K562 (cell line): ENCODE data around the gene BEST2. TPM values are rescaled to one million over a fixed set of nuclear protein-coding genes. Genes with fewer than 3 reads are reported as not detected.
A peak's percentile ranks its signal among the peaks of the same experiment; 100 is the strongest.

Experiments used
- AFF4 ChIP-seq: sonication (generic); formaldehyde crosslinking; IDR thresholded peaks from 2 replicates; pipeline ENCODE4 v1.8.0; 2023; ENCODE audit warnings: mild to moderate bottlenecking, missing genetic modification reagents
- ARID2 ChIP-seq: fragments of 450-650 bp; IDR thresholded peaks from 2 replicates; pipeline ENCODE4 v1.6.1; 2017; ENCODE audit warnings: antibody characterized with exemption, mild to moderate bottlenecking
- FOXP4 ChIP-seq: sonication (generic); formaldehyde crosslinking; IDR thresholded peaks from 2 replicates; pipeline ENCODE4 v1.8.0; 2022; ENCODE audit warnings: mild to moderate bottlenecking, missing genetic modification reagents, borderline replicate concordance
- HDAC1 ChIP-seq, 2 experiments: fragments of 450-650 bp; IDR thresholded peaks; 2 replicates each; pipeline ENCODE4 v1.6.1; 2016 to 2017; ENCODE audit warnings: inconsistent platforms in 1 of 2, mild to moderate bottlenecking in 1 of 2, moderate library complexity in 1 of 2
- HDGF ChIP-seq: fragments of 450-650 bp; IDR thresholded peaks from 2 replicates; pipeline ENCODE4 v1.6.1; 2016
- KAT7 ChIP-seq: sonication (generic); formaldehyde crosslinking; IDR thresholded peaks from 2 replicates; pipeline ENCODE4 v1.8.0; 2022; ENCODE audit warnings: missing genetic modification reagents, mild to moderate bottlenecking, borderline replicate concordance
- KDM2B ChIP-seq: fragments of 250-450 bp; sonication (Bioruptor Pico); IDR thresholded peaks from 2 replicates; pipeline ENCODE4 v1.8.0; 2021; ENCODE audit warnings: mild to moderate bottlenecking, moderate library complexity
- MAZ ChIP-seq, 2 experiments: fragments of 450-650 bp in 1 of 2; sonication (generic) in 1 of 2; formaldehyde crosslinking; IDR thresholded peaks in 1 of 2; conservative IDR thresholded peaks in 1 of 2; 2 replicates each; pipeline versions ENCODE4 v1.4.0 to v1.5.0; 2020; ENCODE audit warnings: mild to moderate bottlenecking in 1 of 2, missing genetic modification reagents in 1 of 2
- ZC3H8 ChIP-seq: fragments of 450-650 bp; IDR thresholded peaks from 2 replicates; pipeline ENCODE4 v1.6.1; 2017
- ZFP36 ChIP-seq: fragments of 150-350 bp; IDR thresholded peaks from 2 replicates; pipeline ENCODE4 v1.6.1; 2018; ENCODE audit warnings: low read length, low read depth; ENCODE audit not compliant: partially characterized antibody
- ZNF583 ChIP-seq: fragments of 250-450 bp; sonication (Bioruptor Pico); IDR thresholded peaks from 2 replicates; pipeline ENCODE4 v1.4.0; 2020
- ZNF584 ChIP-seq: fragments of 200-800 bp; sonication (Bioruptor generic); IDR thresholded peaks from 2 replicates; pipeline ENCODE4 v1.6.1; 2016; ENCODE audit warnings: low read depth, mild to moderate bottlenecking, missing genetic modification characterization, missing compliant biosample characterization
- polyA plus RNA-seq, 8 experiments: library from polyadenylated mRNA; depleted of rRNA in 4 of 8; stranded (reverse) in 5 of 8; unstranded in 3 of 8; fragments of >200 nt; fragmentation: Nextera tagmentation in 2 of 8; fragmentation: Illumina TruSeq in 1 of 8; extraction: Ambion mirVana in 2 of 8; extraction: Trizol in 1 of 8; gene quantifications; 2 replicates each; pipeline versions ENCODE4 v1.2.1 to v1.2.3, GENCODE V29; 2011 to 2014; ENCODE audit warnings: inconsistent platforms in 1 of 8, missing spikeins in 1 of 8
- total RNA-seq, 7 experiments: library from RNA; depleted of rRNA in 6 of 7; stranded (reverse); fragments of >200 nt in 6 of 7; fragmentation: Illumina TruSeq in 2 of 7; extraction: Trizol in 2 of 7; gene quantifications; 2 replicates each; pipeline versions ENCODE4 v1.2.1 to v1.2.3, GENCODE V29; 2011 to 2021; ENCODE audit warnings: low replicate concordance in 1 of 7
- TF ChIP-seq, protein P1 (sequence below): fragments of 250-450 bp; sonication (Bioruptor Pico); IDR thresholded peaks from 2 replicates; pipeline ENCODE4 v1.8.0; 2022; ENCODE audit warnings: moderate library complexity, mild to moderate bottlenecking, inconsistent platforms
- TF ChIP-seq, protein P2 (sequence below): fragments of 450-650 bp; formaldehyde crosslinking; IDR thresholded peaks from 2 replicates; pipeline ENCODE4 v1.4.0; 2020; ENCODE audit warnings: mild to moderate bottlenecking, moderate library complexity
- TF ChIP-seq, protein P3 (sequence below): fragments of 450-650 bp; formaldehyde crosslinking; conservative IDR thresholded peaks from 2 replicates; pipeline ENCODE4 v1.4.0; 2022; ENCODE audit warnings: mild to moderate bottlenecking, missing genetic modification characterization

The BEST2 gene
- total and polyA plus RNA-seq, 9 of the 15 experiments (the other 6 are each of a cell fraction or from before 2014, with no cell fraction given): not detected

GRCh38 chr19:12785431-12786031 lies 33.9 kb downstream of the BEST2 start (continued):
- TF ChIP-seq ZNF584 (CRISPR knock-in tag) (no peak), ZC3H8 (peak; percentile 6; the same call in 1 of the 2 replicates), MAZ (CRISPR knock-in tag; conservative IDR thresholded peaks at IDR 0.05 in 1 of 2, IDR thresholded peaks at IDR 0.05 in 1 of 2) (peak in 1 of 2 experiments; percentile 45; a peak in 1 of 4 replicates), ARID2 (0 out of 2 replicates have a peak, but pooled peaks have one; percentile 15), HDAC1 (IDR thresholded peaks at IDR 0.05) (0 out of 4 replicates have a peak, but pooled peaks of 1 of the 2 experiments have one; percentile 38), ZNF583 (CRISPR knock-in tag) (no peak), HDGF (peak; percentile 41; the same call in 1 of the 2 replicates), ZFP36 (no peak), AFF4 (CRISPR knock-in tag) (no peak), KDM2B (CRISPR knock-in tag) (no peak), FOXP4 (CRISPR knock-in tag) (0 out of 2 replicates have a peak, but pooled peaks have one; percentile 4), KAT7 (no peak)
- TF ChIP-seq, protein P1, sequence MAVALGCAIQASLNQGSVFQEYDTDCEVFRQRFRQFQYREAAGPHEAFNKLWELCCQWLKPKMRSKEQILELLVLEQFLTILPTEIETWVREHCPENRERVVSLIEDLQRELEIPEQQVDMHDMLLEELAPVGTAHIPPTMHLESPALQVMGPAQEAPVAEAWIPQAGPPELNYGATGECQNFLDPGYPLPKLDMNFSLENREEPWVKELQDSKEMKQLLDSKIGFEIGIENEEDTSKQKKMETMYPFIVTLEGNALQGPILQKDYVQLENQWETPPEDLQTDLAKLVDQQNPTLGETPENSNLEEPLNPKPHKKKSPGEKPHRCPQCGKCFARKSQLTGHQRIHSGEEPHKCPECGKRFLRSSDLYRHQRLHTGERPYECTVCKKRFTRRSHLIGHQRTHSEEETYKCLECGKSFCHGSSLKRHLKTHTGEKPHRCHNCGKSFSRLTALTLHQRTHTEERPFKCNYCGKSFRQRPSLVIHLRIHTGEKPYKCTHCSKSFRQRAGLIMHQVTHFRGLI: 0 out of 2 replicates have a peak, but pooled peaks have one; percentile 5
- TF ChIP-seq, protein P2, sequence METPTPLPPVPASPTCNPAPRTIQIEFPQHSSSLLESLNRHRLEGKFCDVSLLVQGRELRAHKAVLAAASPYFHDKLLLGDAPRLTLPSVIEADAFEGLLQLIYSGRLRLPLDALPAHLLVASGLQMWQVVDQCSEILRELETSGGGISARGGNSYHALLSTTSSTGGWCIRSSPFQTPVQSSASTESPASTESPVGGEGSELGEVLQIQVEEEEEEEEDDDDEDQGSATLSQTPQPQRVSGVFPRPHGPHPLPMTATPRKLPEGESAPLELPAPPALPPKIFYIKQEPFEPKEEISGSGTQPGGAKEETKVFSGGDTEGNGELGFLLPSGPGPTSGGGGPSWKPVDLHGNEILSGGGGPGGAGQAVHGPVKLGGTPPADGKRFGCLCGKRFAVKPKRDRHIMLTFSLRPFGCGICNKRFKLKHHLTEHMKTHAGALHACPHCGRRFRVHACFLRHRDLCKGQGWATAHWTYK: peak; percentile 15; the same call in 1 of the 2 replicates
- TF ChIP-seq, protein P3, sequence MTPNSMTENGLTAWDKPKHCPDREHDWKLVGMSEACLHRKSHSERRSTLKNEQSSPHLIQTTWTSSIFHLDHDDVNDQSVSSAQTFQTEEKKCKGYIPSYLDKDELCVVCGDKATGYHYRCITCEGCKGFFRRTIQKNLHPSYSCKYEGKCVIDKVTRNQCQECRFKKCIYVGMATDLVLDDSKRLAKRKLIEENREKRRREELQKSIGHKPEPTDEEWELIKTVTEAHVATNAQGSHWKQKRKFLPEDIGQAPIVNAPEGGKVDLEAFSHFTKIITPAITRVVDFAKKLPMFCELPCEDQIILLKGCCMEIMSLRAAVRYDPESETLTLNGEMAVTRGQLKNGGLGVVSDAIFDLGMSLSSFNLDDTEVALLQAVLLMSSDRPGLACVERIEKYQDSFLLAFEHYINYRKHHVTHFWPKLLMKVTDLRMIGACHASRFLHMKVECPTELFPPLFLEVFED: 0 out of 2 replicates have a peak, but pooled peaks have one; percentile 1
